DOHH2 (cell line): ENCODE results near the gene ST6GALNAC6.
"Not testable (repeated sequence)": the region's sequence is repeated elsewhere in the genome, so short reads cannot be mapped to it uniquely, and the experiment has no call there.

Experiments
- H3F3A ChIP-seq: fragments of 200-600 bp; sonication (generic), shearing (Covaris generic); 2 replicates; pipeline ENCODE4 v1.6.0; 2016; ENCODE audit warnings: antibody characterized with exemption, mild to moderate bottlenecking; ENCODE audit not compliant: control insufficient read depth, insufficient read depth
- H3K27ac ChIP-seq: fragments of 200-600 bp; sonication (generic); 2 replicates; pipeline ENCODE4 v1.5.1; 2014; ENCODE audit warnings: low read depth, mild to moderate bottlenecking, low read length, moderate library complexity
- H3K27me3 ChIP-seq: fragments of 200-600 bp; sonication (generic); 2 replicates; pipeline ENCODE4 v1.6.1; 2014; ENCODE audit warnings: mild to moderate bottlenecking, low read length, mixed read lengths; ENCODE audit not compliant: control insufficient read depth
- H3K36me3 ChIP-seq: fragments of 200-600 bp; sonication (generic); 2 replicates; pipeline ENCODE4 v1.6.1; 2014; ENCODE audit warnings: mild to moderate bottlenecking, low read length, moderate library complexity, mixed read lengths; ENCODE audit not compliant: control insufficient read depth
- H3K4me1 ChIP-seq: fragments of 200-600 bp; sonication (generic); 2 replicates; pipeline ENCODE4 v1.6.1; 2014; ENCODE audit warnings: mild to moderate bottlenecking, low read length, mixed read lengths; ENCODE audit not compliant: control insufficient read depth
- H3K4me2 ChIP-seq: fragments of 200-600 bp; sonication (generic); 2 replicates; pipeline ENCODE4 v1.6.0; 2014; ENCODE audit warnings: mild to moderate bottlenecking, low read length, moderate library complexity
- H3K4me3 ChIP-seq: fragments of 200-600 bp; sonication (generic); 2 replicates; pipeline ENCODE4 v1.5.1; 2014; ENCODE audit warnings: mild to moderate bottlenecking, low read length, mixed read lengths
- H3K79me2 ChIP-seq: fragments of 200-600 bp; sonication (generic); 2 replicates; pipeline ENCODE4 v1.6.1; 2014; ENCODE audit warnings: mild to moderate bottlenecking, low read length, mixed read lengths; ENCODE audit not compliant: control insufficient read depth
- H3K9me2 ChIP-seq: fragments of 200-600 bp; sonication (generic); replicated peaks from 2 replicates; pipeline ENCODE4 v1.6.1; 2014; ENCODE audit warnings: mild to moderate bottlenecking, low read length, mixed read lengths; ENCODE audit not compliant: control insufficient read depth
- H3K9me3 ChIP-seq: fragments of 200-600 bp; sonication (generic); 2 replicates; pipeline ENCODE4 v1.6.1; 2014; ENCODE audit warnings: antibody characterized with exemption, low read length, mixed read lengths; ENCODE audit not compliant: control insufficient read depth, insufficient read depth
- H4K20me1 ChIP-seq: fragments of 200-600 bp; sonication (generic); 2 replicates; pipeline ENCODE4 v1.6.0; 2014; ENCODE audit warnings: low read depth, mild to moderate bottlenecking, antibody characterized with exemption, low read length, moderate library complexity; ENCODE audit not compliant: control insufficient read depth, insufficient read depth
- EZH2phosphoT487 ChIP-seq: fragments of 200-600 bp; sonication (generic); IDR thresholded peaks from 2 replicates; pipeline ENCODE4 v1.6.1; 2017; ENCODE audit warnings: borderline replicate concordance, mild to moderate bottlenecking, antibody characterized with exemption, low read length, moderate library complexity, mixed read lengths
- TF ChIP-seq, protein P1 (sequence below): fragments of 200-600 bp; sonication (generic); IDR thresholded peaks from one replicate; pipeline ENCODE4 v1.5.1; 2014; ENCODE audit warnings: antibody characterized with exemption, mild to moderate bottlenecking, low read depth, low read length; ENCODE audit not compliant: poor library complexity, severe bottlenecking

ST6GALNAC6 gene

DNA sequence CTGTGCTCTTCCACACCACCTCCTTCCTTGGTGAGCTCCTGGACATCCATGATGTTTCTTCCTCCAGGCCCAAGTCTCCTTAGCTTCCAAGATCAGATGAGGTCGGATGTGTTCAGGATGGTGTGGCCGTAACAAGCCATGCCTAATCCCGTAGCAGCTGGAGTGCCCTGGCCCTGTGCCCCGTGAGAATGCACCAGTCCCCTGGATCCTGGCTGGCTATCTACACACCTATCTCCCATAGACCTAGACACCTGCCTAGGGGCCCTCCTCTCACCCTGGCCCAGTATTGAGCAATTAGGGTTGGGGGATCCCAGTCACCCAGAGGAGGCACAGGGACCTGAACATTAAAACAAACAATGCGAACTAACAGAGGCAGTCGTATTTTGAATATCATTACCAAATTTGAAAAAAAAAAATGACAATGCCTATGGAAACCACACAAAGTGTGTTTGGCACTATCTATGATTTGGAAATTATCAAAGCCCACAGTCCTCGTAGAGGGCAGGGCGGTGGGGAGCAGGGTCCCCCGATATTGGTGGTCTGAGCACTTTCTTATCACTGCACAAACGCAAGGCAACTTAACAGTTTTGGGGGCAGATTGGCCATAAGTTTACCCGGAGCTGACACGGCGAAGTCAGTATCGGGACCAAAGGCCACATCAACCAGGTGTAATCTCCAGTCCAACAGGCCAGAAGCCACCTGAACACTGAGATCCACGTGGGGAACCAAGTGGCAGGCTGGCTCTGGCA is 58.1 kb downstream of the ST6GALNAC6 start:
- H3K9me3 ChIP-seq, result no peaks in the 10 kb centered on the region
- no peak overlapping the region for H3K4me2 ChIP-seq
- no peaks in the 10 kb centered on the region for H3K27me3 ChIP-seq
- no peaks in the 10 kb centered on the region for H3F3A ChIP-seq
- H3K9me2 ChIP-seq, result no peaks in the 10 kb centered on the region
- H3K4me1 ChIP-seq, result peaks cover 3% of the 10 kb centered on the region; the same call in 1 of the 2 replicates
- TF ChIP-seq, protein P1, sequence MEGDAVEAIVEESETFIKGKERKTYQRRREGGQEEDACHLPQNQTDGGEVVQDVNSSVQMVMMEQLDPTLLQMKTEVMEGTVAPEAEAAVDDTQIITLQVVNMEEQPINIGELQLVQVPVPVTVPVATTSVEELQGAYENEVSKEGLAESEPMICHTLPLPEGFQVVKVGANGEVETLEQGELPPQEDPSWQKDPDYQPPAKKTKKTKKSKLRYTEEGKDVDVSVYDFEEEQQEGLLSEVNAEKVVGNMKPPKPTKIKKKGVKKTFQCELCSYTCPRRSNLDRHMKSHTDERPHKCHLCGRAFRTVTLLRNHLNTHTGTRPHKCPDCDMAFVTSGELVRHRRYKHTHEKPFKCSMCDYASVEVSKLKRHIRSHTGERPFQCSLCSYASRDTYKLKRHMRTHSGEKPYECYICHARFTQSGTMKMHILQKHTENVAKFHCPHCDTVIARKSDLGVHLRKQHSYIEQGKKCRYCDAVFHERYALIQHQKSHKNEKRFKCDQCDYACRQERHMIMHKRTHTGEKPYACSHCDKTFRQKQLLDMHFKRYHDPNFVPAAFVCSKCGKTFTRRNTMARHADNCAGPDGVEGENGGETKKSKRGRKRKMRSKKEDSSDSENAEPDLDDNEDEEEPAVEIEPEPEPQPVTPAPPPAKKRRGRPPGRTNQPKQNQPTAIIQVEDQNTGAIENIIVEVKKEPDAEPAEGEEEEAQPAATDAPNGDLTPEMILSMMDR, result no peak
- no peak for TF ChIP-seq EZH2phosphoT487
- no peak overlapping the region for H3K4me3 ChIP-seq
- H3K27ac ChIP-seq, result no peak overlapping the region
- no peaks in the 10 kb centered on the region for H4K20me1 ChIP-seq
- no peaks in the 10 kb centered on the region for H3K36me3 ChIP-seq
- no peaks in the 10 kb centered on the region for H3K79me2 ChIP-seq

DNA sequence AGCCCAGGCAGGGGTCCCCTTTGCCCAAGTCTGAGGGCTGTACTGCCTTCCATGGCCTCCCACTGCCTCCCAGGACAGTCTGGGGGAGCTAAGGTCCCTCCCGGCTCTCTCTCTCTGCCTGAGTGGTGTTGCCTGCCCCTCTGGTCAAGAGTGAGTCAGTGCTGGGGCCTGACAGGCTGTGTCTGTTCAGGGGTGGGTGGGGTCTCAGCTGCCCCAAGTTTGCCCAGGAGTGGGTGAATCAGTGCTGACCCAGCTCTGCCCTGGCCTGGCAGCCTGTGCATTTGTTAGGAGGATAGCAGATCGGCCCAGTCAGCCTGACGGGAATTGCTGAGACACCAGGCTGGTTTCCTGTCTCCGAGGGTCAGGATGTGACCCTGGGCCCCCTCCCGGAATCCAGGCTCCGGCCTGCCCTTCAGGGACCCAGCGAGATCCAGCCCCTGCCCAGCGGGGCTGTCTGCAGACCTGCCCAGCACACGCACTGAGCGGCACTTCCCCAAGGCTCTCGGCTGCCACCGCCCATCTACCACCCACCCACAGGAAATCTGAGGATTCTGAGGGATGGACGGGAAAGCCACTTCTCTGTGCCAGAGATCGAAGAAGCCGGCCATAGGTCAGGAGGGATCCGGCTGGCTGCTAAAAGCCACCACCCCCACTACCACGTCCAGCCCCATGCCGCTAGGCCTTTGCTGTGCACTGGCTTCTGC is 60.9 kb downstream of the ST6GALNAC6 start:
- Histone ChIP-seq H3K9me2 (no peaks in the 10 kb centered on the region), H3K4me3 (no peak overlapping the region), H3K4me2 (no peak overlapping the region), H3F3A (no peaks in the 10 kb centered on the region), H4K20me1 (no peaks in the 10 kb centered on the region), H3K27ac (no peak overlapping the region), H3K4me1 (peaks cover 3% of the 10 kb centered on the region; the same call in 1 of the 2 replicates), H3K9me3 (no peaks in the 10 kb centered on the region), H3K27me3 (peaks cover 3% of the 10 kb centered on the region; the same call in 1 of the 2 replicates), H3K79me2 (no peaks in the 10 kb centered on the region), H3K36me3 (no peaks in the 10 kb centered on the region)
- TF ChIP-seq EZH2phosphoT487, result no peak
- TF ChIP-seq, protein P1, result no peak

DNA sequence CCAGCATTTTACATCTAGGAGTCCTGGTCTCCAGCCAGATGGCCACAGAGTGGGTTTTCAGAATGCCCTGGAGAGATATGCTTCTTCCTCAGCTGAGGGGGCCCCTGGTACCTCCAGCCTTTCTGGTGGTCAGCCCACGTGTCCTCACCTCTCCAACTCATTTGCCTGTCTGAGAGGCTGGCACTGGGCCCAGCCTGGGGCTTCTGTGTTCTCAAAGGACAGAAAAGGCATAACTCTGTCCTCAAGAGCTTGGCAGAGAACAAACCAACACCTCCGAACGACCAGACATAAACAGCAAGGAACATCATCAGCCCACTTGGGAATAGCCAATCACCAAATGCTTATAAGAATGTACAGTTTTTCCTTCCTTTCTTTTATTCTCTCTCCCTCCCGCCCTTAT is 62.1 kb downstream of the ST6GALNAC6 start:
- Histone ChIP-seq H3K4me3 (no peak overlapping the region), H3K9me3 (no peaks in the 10 kb centered on the region), H3K4me1 (peaks cover 3% of the 10 kb centered on the region; the same call in 1 of the 2 replicates), H3K36me3 (no peaks in the 10 kb centered on the region), H3F3A (no peaks in the 10 kb centered on the region), H3K4me2 (no peak overlapping the region), H3K27me3 (peaks cover 3% of the 10 kb centered on the region; the same call in 1 of the 2 replicates), H4K20me1 (no peaks in the 10 kb centered on the region), H3K27ac (no peak overlapping the region), H3K79me2 (no peaks in the 10 kb centered on the region), H3K9me2 (no peaks in the 10 kb centered on the region)
- TF ChIP-seq, protein P1, result no peak
- no peak for TF ChIP-seq EZH2phosphoT487

DNA sequence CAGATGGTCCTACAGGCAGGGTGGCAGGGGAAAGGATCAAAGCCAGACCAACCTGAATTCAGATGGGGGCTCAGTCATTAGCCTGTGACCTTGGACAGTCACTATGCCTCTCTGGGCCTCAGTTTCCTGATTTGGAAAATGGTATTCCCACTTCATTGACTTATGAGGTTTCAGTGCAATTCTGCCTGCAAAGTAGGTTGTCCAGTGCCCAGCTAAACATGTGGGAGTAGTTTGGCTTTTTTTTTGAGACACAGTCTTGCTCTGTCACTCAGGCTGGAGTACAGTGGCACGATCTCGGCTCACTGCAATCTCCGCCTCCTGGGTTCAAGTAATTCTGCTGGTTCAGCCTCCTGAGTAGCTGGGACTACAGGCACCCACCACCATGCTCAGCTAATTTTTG is 62.8 kb downstream of the ST6GALNAC6 start:
- H3K4me2 ChIP-seq, H3K27ac ChIP-seq, H3K79me2 ChIP-seq, H4K20me1 ChIP-seq, H3K27me3 ChIP-seq, H3K9me2 ChIP-seq, H3K4me1 ChIP-seq, H3F3A ChIP-seq, H3K4me3 ChIP-seq, H3K9me3 ChIP-seq, H3K36me3 ChIP-seq: not testable (repeated sequence)
